ENCODE data around the gene DERL2.

- TF ChIP-seq, protein P1, sequence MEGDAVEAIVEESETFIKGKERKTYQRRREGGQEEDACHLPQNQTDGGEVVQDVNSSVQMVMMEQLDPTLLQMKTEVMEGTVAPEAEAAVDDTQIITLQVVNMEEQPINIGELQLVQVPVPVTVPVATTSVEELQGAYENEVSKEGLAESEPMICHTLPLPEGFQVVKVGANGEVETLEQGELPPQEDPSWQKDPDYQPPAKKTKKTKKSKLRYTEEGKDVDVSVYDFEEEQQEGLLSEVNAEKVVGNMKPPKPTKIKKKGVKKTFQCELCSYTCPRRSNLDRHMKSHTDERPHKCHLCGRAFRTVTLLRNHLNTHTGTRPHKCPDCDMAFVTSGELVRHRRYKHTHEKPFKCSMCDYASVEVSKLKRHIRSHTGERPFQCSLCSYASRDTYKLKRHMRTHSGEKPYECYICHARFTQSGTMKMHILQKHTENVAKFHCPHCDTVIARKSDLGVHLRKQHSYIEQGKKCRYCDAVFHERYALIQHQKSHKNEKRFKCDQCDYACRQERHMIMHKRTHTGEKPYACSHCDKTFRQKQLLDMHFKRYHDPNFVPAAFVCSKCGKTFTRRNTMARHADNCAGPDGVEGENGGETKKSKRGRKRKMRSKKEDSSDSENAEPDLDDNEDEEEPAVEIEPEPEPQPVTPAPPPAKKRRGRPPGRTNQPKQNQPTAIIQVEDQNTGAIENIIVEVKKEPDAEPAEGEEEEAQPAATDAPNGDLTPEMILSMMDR (conservative IDR thresholded peaks at IDR 0.05; ENCODE audit: low read depth in 2 of 2), result no peak
- TF ChIP-seq EZH2phosphoT487 (IDR thresholded peaks at IDR 0.05; ENCODE audit: unreplicated experiment) (no peak), JUNB (IDR thresholded peaks at IDR 0.05; ENCODE audit: unreplicated experiment) (no peak), EZH2 (IDR thresholded peaks at IDR 0.05; ENCODE audit: low read depth, unreplicated experiment) (no peak), REST (IDR thresholded peaks at IDR 0.05; ENCODE audit: unreplicated experiment) (no peak), NANOG (IDR thresholded peaks at IDR 0.05; ENCODE audit: borderline replicate concordance) (no peak), STAT1 (IDR thresholded peaks at IDR 0.05; ENCODE audit: unreplicated experiment) (no peak), POLR2AphosphoS5 (IDR thresholded peaks at IDR 0.05; ENCODE audit: low read depth) (no peak), ZNF331 (CRISPR knock-in tag; IDR thresholded peaks at IDR 0.05; ENCODE audit: low read depth) (no peak), CREB1 (CRISPR knock-in tag; IDR thresholded peaks at IDR 0.05; ENCODE audit: low read depth) (no peak), ZNF114 (CRISPR knock-in tag; IDR thresholded peaks at IDR 0.05) (no peak)
- TF ChIP-seq, protein P2, sequence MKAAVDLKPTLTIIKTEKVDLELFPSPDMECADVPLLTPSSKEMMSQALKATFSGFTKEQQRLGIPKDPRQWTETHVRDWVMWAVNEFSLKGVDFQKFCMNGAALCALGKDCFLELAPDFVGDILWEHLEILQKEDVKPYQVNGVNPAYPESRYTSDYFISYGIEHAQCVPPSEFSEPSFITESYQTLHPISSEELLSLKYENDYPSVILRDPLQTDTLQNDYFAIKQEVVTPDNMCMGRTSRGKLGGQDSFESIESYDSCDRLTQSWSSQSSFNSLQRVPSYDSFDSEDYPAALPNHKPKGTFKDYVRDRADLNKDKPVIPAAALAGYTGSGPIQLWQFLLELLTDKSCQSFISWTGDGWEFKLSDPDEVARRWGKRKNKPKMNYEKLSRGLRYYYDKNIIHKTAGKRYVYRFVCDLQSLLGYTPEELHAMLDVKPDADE (IDR thresholded peaks at IDR 0.05), result no peak
These were observed 37.3 kb upstream of the DERL2 start for GRCh38 chr17:5523249-5523648.

Data from GM23338 (cell line).